HCT116 (cell line): ENCODE results near the gene HOXB13. TPM values are rescaled to one million over a fixed set of nuclear protein-coding genes. Genes with fewer than 3 reads are reported as not detected.

Source experiments
- ATAC-seq: fragments of 200-7000 bp; cut with Tn5 transposase; 2 replicates; pipeline ENCODE4 v1.9.1; 2020; ENCODE audit warnings: mild to moderate bottlenecking, moderate library complexity
- BruUV-seq: library from RNA; stranded (reverse); fragments of 400-500 nt; replicated peaks from 2 replicates; lab custom pipeline; 2021; lab: Mats Ljungman, UMichigan
- CTCF ChIA-PET: fragments of 300-600 bp; sonication (Branson Sonifier 250); formaldehyde crosslinking; loops from one replicate; lab custom pipeline; 2021; ENCODE audit warnings: antibody characterized with exemption; lab: Charles Lee
- POLR2A ChIA-PET: fragments of 300-600, 350-600 bp; sonication (Branson Sonifier 250); formaldehyde crosslinking; loops from one replicate; lab custom pipeline; 2021; ENCODE audit warnings: antibody characterized with exemption; lab: Charles Lee
- RAD21 ChIA-PET, 2 experiments: fragments of 300-600 bp; sonication (Branson Sonifier 250); formaldehyde crosslinking; loops; one replicate each; lab custom pipeline; 2023; ENCODE audit warnings: low total read pairs in 2 of 2; ENCODE audit not compliant: uncharacterized antibody in 2 of 2, unreplicated experiment in 2 of 2, low non-redundant PET in 1 of 2; lab: Charles Lee
- DNase-seq: peaks from one replicate; pipeline ENCODE4 v3.0.0-alpha.2; 2010; ENCODE audit warnings: low read depth, low spot score
- H2AFZ ChIP-seq: fragments of 200-600 bp; shearing (Covaris generic), sonication (generic); 2 replicates; pipeline ENCODE4 v1.6.1; 2017; ENCODE audit warnings: low read depth, mixed run types, mixed read lengths, antibody characterized with exemption, low read length; ENCODE audit not compliant: poor library complexity, severe bottlenecking
- H3K27ac ChIP-seq: 2 replicates; pipeline ENCODE4 v1.5.1; 2012; ENCODE audit warnings: low read depth, low read length
- H3K27me3 ChIP-seq: fragments of 200-600 bp; sonication (generic); 2 replicates; pipeline ENCODE4 v1.6.1; 2016; ENCODE audit warnings: mixed run types, low read length, mixed read lengths; ENCODE audit not compliant: insufficient read depth
- H3K36me3 ChIP-seq, 2 experiments: fragments of 200-500 bp in 1 of 2; fragments of 200-600 bp in 1 of 2; sonication (Bioruptor generic) in 1 of 2; sonication (generic) in 1 of 2; 2 replicates each; pipeline versions ENCODE4 v1.5.1 to v1.6.1; 2014 to 2016; ENCODE audit warnings: low read length in 2 of 2, inconsistent platforms in 1 of 2, mixed read lengths in 1 of 2, mixed run types in 1 of 2; ENCODE audit not compliant: insufficient read depth in 2 of 2, control insufficient read depth in 1 of 2
- H3K4me1 ChIP-seq, 2 experiments: fragments of 200-600 bp in 1 of 2; sonication (generic) in 1 of 2; 2 replicates each; pipeline versions ENCODE4 v1.5.1 to v1.6.1; 2012 to 2017; ENCODE audit warnings: low read length in 2 of 2, inconsistent platforms in 1 of 2, mild to moderate bottlenecking in 1 of 2, mixed read lengths in 1 of 2, mixed run types in 1 of 2, moderate library complexity in 1 of 2; ENCODE audit not compliant: insufficient read depth in 2 of 2, control insufficient read depth in 1 of 2
- H3K4me2 ChIP-seq: fragments of 200-600 bp; sonication (generic); 2 replicates; pipeline ENCODE4 v1.6.1; 2017; ENCODE audit warnings: mixed run types, low read length, mixed read lengths
- H3K4me3 ChIP-seq, 2 experiments: fragments of 200-600 bp in 1 of 2; sonication (generic) in 1 of 2; replicated peaks in 1 of 2; 2 replicates each; pipeline ENCODE4 v1.5.1; 2011 to 2016; ENCODE audit warnings: low read length in 2 of 2, control low read depth in 1 of 2, low read depth in 1 of 2, mild to moderate bottlenecking in 1 of 2, mixed read lengths in 1 of 2, mixed run types in 1 of 2
- H3K79me2 ChIP-seq: fragments of 200-600 bp; sonication (generic); 2 replicates; pipeline ENCODE4 v1.6.1; 2017; ENCODE audit warnings: mild to moderate bottlenecking, mixed run types, low read length, moderate library complexity, mixed read lengths; ENCODE audit not compliant: insufficient read depth
- H3K9ac ChIP-seq: fragments of 200-600 bp; sonication (generic); 2 replicates; pipeline ENCODE4 v1.6.1; 2016; ENCODE audit warnings: low read length, mixed read lengths
- H3K9me2 ChIP-seq: fragments of 200-600 bp; sonication (generic), shearing (Covaris generic); 2 replicates; pipeline ENCODE4 v1.6.1; 2017; ENCODE audit warnings: mixed run types, mild to moderate bottlenecking, moderate library complexity; ENCODE audit not compliant: insufficient read depth
- H3K9me3 ChIP-seq, 2 experiments: fragments of 200-500 bp in 1 of 2; fragments of 200-600 bp in 1 of 2; sonication (Bioruptor generic) in 1 of 2; sonication (generic) in 1 of 2; 2 replicates each; pipeline ENCODE4 v1.6.1; 2014 to 2017; ENCODE audit warnings: low read length in 2 of 2, mixed read lengths in 2 of 2, inconsistent platforms in 1 of 2, low read depth in 1 of 2, mild to moderate bottlenecking in 1 of 2, mixed run types in 1 of 2, moderate library complexity in 1 of 2; ENCODE audit not compliant: control insufficient read depth in 1 of 2, insufficient read depth in 1 of 2
- H4K20me1 ChIP-seq: fragments of 200-600 bp; sonication (generic), shearing (Covaris generic); 2 replicates; pipeline ENCODE4 v1.6.1; 2017; ENCODE audit warnings: mixed run types, mild to moderate bottlenecking, moderate library complexity; ENCODE audit not compliant: insufficient read depth
- CBX3 ChIP-seq: IDR thresholded peaks from 2 replicates; pipeline ENCODE4 v1.6.1; 2012; ENCODE audit warnings: low read depth
- EZH2phosphoT487 ChIP-seq: fragments of 200-600 bp; IDR thresholded peaks from 2 replicates; pipeline ENCODE4 v1.6.1; 2018; ENCODE audit warnings: antibody characterized with exemption, borderline replicate concordance
- JUND ChIP-seq: IDR thresholded peaks from 2 replicates; pipeline ENCODE4 v1.6.1; 2012
- MAX ChIP-seq: IDR thresholded peaks from 2 replicates; pipeline ENCODE4 v1.6.1; 2012
- POLR2A ChIP-seq: IDR thresholded peaks from 2 replicates; pipeline ENCODE4 v1.7.0; 2011; ENCODE audit warnings: borderline replicate concordance; ENCODE audit not compliant: insufficient read depth, insufficient read length; ENCODE audit errors: extremely low read depth
- POLR2AphosphoS5 ChIP-seq: IDR thresholded peaks from 2 replicates; pipeline ENCODE4 v1.6.1; 2011; ENCODE audit warnings: mild to moderate bottlenecking, low read depth, low read length, moderate library complexity
- RAD21 ChIP-seq: IDR thresholded peaks from 2 replicates; pipeline ENCODE4 v1.6.1; 2012; ENCODE audit warnings: low read depth, mild to moderate bottlenecking
- SIN3A ChIP-seq: IDR thresholded peaks from 2 replicates; pipeline ENCODE4 v1.6.1; 2012; ENCODE audit warnings: low read depth
- SRF ChIP-seq: IDR thresholded peaks from 2 replicates; pipeline ENCODE4 v1.6.1; 2012; ENCODE audit warnings: low read depth
- ZBTB33 ChIP-seq: IDR thresholded peaks from 2 replicates; pipeline ENCODE4 v1.6.1; 2011; ENCODE audit warnings: mild to moderate bottlenecking, low read length, moderate library complexity; ENCODE audit not compliant: insufficient replicate concordance; ENCODE audit errors: extremely low read depth
- ZFX ChIP-seq: fragments of 450-650 bp; IDR thresholded peaks from 2 replicates; pipeline ENCODE4 v1.6.1; 2017
- ZNF274 ChIP-seq: fragments of 200-500 bp; sonication (Bioruptor generic); IDR thresholded peaks from 2 replicates; pipeline ENCODE4 v1.6.1; 2014; ENCODE audit warnings: mild to moderate bottlenecking, low read depth, low read length, inconsistent platforms
- intact Hi-C: fragments of 100-400 bp; cut with micrococcal nuclease; formaldehyde crosslinking; loops from 2 replicates; pipeline ENCODE4 v1.10.0; 2022
- total RNA-seq: library from RNA; stranded (reverse); gene quantifications from one replicate; pipeline ENCODE4 v1.2.1, GENCODE V29; 2021; ENCODE audit not compliant: unreplicated experiment
- TF ChIP-seq, protein P1 (sequence below), 3 experiments: fragments of 200-600 bp in 1 of 3; sonication (generic) in 1 of 3; IDR thresholded peaks in 2 of 3; conservative IDR thresholded peaks in 1 of 3; 2 replicates each; pipeline ENCODE4 v1.5.1; 2012 to 2017; ENCODE audit warnings: low read depth in 2 of 3, low read length in 2 of 3, antibody characterized with exemption in 1 of 3, borderline replicate concordance in 1 of 3, control low read depth in 1 of 3, mild to moderate bottlenecking in 1 of 3, mixed read lengths in 1 of 3, mixed run types in 1 of 3, moderate library complexity in 1 of 3; ENCODE audit not compliant: insufficient read depth in 1 of 3

The HOXB13 gene
- total RNA-seq, 1 experiment from 2014 or later, result 7.8 TPM

DNA sequence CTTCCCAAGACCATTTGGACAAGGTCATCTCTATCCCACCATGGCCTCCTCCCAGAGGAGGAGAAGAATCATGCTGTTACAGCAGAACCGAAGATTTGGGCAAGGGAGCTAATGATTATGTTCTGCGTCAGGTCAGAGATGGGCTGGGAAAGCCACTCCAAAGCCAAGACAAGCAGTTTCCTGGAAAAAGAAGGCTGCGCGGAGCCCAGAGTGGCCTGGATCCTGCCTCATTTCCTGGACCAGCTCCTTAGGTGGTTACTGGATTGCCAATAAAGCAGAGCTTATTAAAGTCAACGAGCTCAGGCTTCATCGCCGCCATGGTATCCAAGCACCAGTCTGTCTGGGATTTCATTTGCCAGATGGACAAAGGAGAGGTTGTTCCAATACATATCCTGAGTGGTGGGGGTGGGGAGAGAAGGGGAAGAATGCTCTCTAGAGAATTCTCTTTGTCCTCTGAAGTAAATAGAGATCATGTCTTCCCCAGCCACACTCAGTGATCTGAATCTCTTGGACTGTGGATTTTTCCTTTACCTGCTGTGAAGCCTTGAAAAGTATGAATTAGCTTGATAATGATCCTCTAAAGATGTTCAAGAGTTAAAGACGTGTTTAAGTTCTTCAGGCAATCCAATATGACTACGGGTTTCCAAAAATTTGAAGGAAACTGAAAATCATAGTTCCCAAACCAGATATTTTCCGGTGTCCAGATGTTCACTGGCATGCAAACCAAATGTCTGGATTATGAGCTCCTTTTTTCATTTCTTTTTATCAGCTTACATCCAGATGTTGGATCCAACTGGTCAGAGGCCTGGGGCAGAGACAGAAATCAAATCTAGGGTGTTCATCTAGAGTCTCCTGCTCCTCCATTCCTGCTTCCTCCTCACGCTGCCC is 23.9 kb downstream of the HOXB13 start:
- no TSS peak for BruUV-seq
- TF ChIP-seq POLR2A (no peak), MAX (no peak)
- Histone ChIP-seq H4K20me1 (no peaks in the 10 kb centered on the region), H2AFZ (no peak overlapping the region), H3K9me2 (no peaks in the 10 kb centered on the region), H3K27me3 (no peaks in the 10 kb centered on the region), H3K4me2 (no peak overlapping the region), H3K9me3 (no peaks in the 10 kb centered on the region), H3K79me2 (no peaks in the 10 kb centered on the region), H3K27ac (no peak overlapping the region), H3K4me3 (no peak overlapping the region), H3K9ac (no peak overlapping the region), H3K36me3 (no peaks in the 10 kb centered on the region), H3K4me1 (no peaks in the 10 kb centered on the region)
- intact Hi-C loops, result no loop called here
- DNase-seq (no peak), ATAC-seq (no peak)
- RAD21 ChIA-PET, result no interaction called here
- POLR2A ChIA-PET, result no interaction called here
- CTCF ChIA-PET, result interaction anchor here (0.9 to 2.3 kb wide), 4 partner anchors 20 to 175 kb away, joined by 3 to 11 read pairs (median 3); no protein-coding TSS in a partner anchor

DNA sequence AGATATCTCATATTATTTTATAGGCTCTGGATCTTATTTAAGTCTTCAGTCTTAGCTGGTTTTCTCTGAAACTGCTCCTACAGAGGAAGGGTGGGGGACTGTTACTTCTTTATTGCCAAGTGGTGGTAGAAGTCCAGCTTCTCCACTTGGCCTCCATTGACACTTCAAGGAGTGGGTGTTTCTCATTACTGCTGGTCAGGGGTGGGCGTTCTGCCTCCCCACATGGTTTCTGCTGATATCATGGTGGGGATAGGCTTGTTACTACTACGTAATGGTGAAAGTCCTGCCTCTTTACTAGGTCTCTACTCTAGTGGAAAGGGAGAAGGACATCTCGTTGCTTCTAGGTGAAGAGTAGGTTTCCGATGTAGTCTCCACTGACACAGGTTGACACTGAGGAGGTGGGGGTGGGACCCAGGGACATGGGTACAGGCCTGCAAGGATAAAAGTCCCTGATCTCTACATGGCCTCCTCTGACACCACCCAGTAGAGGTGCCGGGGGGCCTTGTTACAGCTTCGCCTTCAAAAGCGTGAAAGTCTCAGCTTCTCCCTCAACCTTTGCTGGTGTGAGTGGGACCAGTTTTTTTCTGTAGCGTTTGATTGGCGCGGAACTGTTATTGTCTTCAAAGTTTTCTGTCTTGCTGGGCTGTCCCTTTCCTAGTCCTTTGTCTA is 26.6 kb downstream of the HOXB13 start:
- Histone ChIP-seq H3K4me1 (no peaks in the 10 kb centered on the region), H3K27me3 (no peaks in the 10 kb centered on the region), H3K4me2 (no peak overlapping the region), H3K27ac (no peak overlapping the region), H4K20me1 (no peaks in the 10 kb centered on the region), H3K4me3 (no peak overlapping the region), H3K9me2 (no peaks in the 10 kb centered on the region), H3K36me3 (no peaks in the 10 kb centered on the region), H3K79me2 (no peaks in the 10 kb centered on the region), H3K9ac (no peak overlapping the region), H2AFZ (no peak overlapping the region), H3K9me3 (no peaks in the 10 kb centered on the region)
- ChIA-PET RAD21 (no interaction called here), CTCF (interaction anchor here (2.6 kb wide), 1 partner anchor 23 kb away, joined by 12 read pairs; no protein-coding TSS in a partner anchor), POLR2A (no interaction called here)
- intact Hi-C loops, result no loop called here
- no TSS peak for BruUV-seq
- no peak for DNase-seq
- no peak for ATAC-seq
- no peak for TF ChIP-seq POLR2AphosphoS5
- TF ChIP-seq ZBTB33, result no peak
- no peak for TF ChIP-seq POLR2A
- no peak for TF ChIP-seq JUND
- TF ChIP-seq RAD21, result no peak
- no peak for TF ChIP-seq EZH2phosphoT487
- TF ChIP-seq SIN3A, result no peak
- no peak for TF ChIP-seq ZFX
- TF ChIP-seq SRF, result no peak
- TF ChIP-seq CBX3, result no peak
- TF ChIP-seq, protein P1, sequence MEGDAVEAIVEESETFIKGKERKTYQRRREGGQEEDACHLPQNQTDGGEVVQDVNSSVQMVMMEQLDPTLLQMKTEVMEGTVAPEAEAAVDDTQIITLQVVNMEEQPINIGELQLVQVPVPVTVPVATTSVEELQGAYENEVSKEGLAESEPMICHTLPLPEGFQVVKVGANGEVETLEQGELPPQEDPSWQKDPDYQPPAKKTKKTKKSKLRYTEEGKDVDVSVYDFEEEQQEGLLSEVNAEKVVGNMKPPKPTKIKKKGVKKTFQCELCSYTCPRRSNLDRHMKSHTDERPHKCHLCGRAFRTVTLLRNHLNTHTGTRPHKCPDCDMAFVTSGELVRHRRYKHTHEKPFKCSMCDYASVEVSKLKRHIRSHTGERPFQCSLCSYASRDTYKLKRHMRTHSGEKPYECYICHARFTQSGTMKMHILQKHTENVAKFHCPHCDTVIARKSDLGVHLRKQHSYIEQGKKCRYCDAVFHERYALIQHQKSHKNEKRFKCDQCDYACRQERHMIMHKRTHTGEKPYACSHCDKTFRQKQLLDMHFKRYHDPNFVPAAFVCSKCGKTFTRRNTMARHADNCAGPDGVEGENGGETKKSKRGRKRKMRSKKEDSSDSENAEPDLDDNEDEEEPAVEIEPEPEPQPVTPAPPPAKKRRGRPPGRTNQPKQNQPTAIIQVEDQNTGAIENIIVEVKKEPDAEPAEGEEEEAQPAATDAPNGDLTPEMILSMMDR (IDR thresholded peaks at IDR 0.05 in 2 of 3, conservative IDR thresholded peaks at IDR 0.05 in 1 of 3; ENCODE audit: borderline replicate concordance in 1 of 3, insufficient read depth in 1 of 3, low read depth in 2 of 3, low read length in 2 of 3), result no peak
- no peak for TF ChIP-seq MAX
- no peak for TF ChIP-seq ZNF274
